Osteoblast (primary cell): ENCODE data around the gene BTBD3. TPM values are rescaled to one million over a fixed set of nuclear protein-coding genes. Genes with fewer than 3 reads are reported as not detected.
A peak's percentile ranks its signal among the peaks of the same experiment; 100 is the strongest.

Source experiments
- DNase-seq: peaks from one replicate; pipeline ENCODE4 v3.0.0; 2011; ENCODE audit warnings: low spot score, mixed read lengths; ENCODE audit not compliant: insufficient read length; ENCODE audit errors: missing footprints
- H2AFZ ChIP-seq: 2 replicates; pipeline ENCODE4 v1.6.0; 2011; ENCODE audit warnings: mild to moderate bottlenecking, low read length
- H3K27ac ChIP-seq: 2 replicates; pipeline ENCODE4 v1.5.1; 2011; ENCODE audit warnings: mild to moderate bottlenecking, low read depth, low read length, moderate library complexity
- H3K27me3 ChIP-seq: 2 replicates; pipeline ENCODE4 v1.6.0; 2012; ENCODE audit warnings: mild to moderate bottlenecking, control low read depth, inconsistent platforms, low read length, moderate library complexity; ENCODE audit not compliant: insufficient read depth
- H3K36me3 ChIP-seq: 2 replicates; pipeline ENCODE4 v1.5.1; 2011; ENCODE audit warnings: mild to moderate bottlenecking, low read length, control low read depth, moderate library complexity; ENCODE audit not compliant: insufficient read depth
- H3K4me1 ChIP-seq: 2 replicates; pipeline ENCODE4 v1.5.1; 2011; ENCODE audit warnings: mild to moderate bottlenecking, low read length, control low read depth, moderate library complexity; ENCODE audit not compliant: insufficient read depth
- H3K4me2 ChIP-seq: 2 replicates; pipeline ENCODE4 v1.6.0; 2011; ENCODE audit warnings: mild to moderate bottlenecking, low read length; ENCODE audit not compliant: insufficient read depth
- H3K4me3 ChIP-seq: fragments of 200-600 bp; sonication (generic); 3 replicates; pipeline ENCODE4 v1.5.1; 2012; ENCODE audit warnings: mild to moderate bottlenecking, low read length, inconsistent platforms; ENCODE audit not compliant: insufficient read depth
- H3K79me2 ChIP-seq: 2 replicates; pipeline ENCODE4 v1.6.0; 2012; ENCODE audit warnings: mild to moderate bottlenecking, low read length, control low read depth, inconsistent platforms; ENCODE audit not compliant: insufficient read depth
- H3K9me3 ChIP-seq: 2 replicates; pipeline ENCODE4 v1.5.1; 2011; ENCODE audit warnings: low read depth, low read length, control low read depth
- H4K20me1 ChIP-seq: 2 replicates; pipeline ENCODE4 v1.6.0; 2012; ENCODE audit warnings: mild to moderate bottlenecking, low read length, control low read depth; ENCODE audit not compliant: insufficient read depth
- CTCF ChIP-seq: IDR thresholded peaks from 2 replicates; pipeline ENCODE4 v1.5.1; 2011; ENCODE audit warnings: mild to moderate bottlenecking, low read depth, low read length, moderate library complexity; ENCODE audit errors: extremely low read depth
- total RNA-seq: library from RNA; depleted of rRNA; stranded (reverse); fragments of >200 nt; gene quantifications from 2 replicates; pipeline ENCODE4 v1.2.3, GENCODE V29; 2012

The BTBD3 gene
- total RNA-seq, 1 donor, result 17.4 TPM

GRCh38 chr20:11880680-11881079 lies 37.0 kb upstream of the BTBD3 start:
- H3K79me2 ChIP-seq, result no peaks in the 10 kb centered on the region

GRCh38 chr20:11881449-11881848 lies 36.2 kb upstream of the BTBD3 start:
- DNase-seq, result no peak
- no peak overlapping the region for H3K27ac ChIP-seq
- H3K4me1 ChIP-seq, result no peaks in the 10 kb centered on the region
- no peaks in the 10 kb centered on the region for H3K79me2 ChIP-seq
- no peak for TF ChIP-seq CTCF
- no peaks in the 10 kb centered on the region for H3K9me3 ChIP-seq
- H2AFZ ChIP-seq, result peak overlapping the region; percentile 56
- H4K20me1 ChIP-seq, result no peaks in the 10 kb centered on the region
- no peak overlapping the region for H3K4me2 ChIP-seq
- no peak overlapping the region for H3K4me3 ChIP-seq
- H3K27me3 ChIP-seq, result no peaks in the 10 kb centered on the region
- no peaks in the 10 kb centered on the region for H3K36me3 ChIP-seq

More at GRCh38 chr20:11880680-11881079, 37.0 kb upstream of the BTBD3 start:
- H3K4me3 ChIP-seq, result no peak overlapping the region
- DNase-seq, result no peak
- H2AFZ ChIP-seq, result no peak overlapping the region
- TF ChIP-seq CTCF, result no peak
- no peaks in the 10 kb centered on the region for H3K27me3 ChIP-seq
- no peak overlapping the region for H3K4me2 ChIP-seq
- H3K9me3 ChIP-seq, result no peaks in the 10 kb centered on the region
- no peak overlapping the region for H3K27ac ChIP-seq
- no peaks in the 10 kb centered on the region for H4K20me1 ChIP-seq
- no peaks in the 10 kb centered on the region for H3K4me1 ChIP-seq
- H3K36me3 ChIP-seq, result no peaks in the 10 kb centered on the region

GRCh38 chr20:11882651-11883050 lies 35.0 kb upstream of the BTBD3 start:
- no peak overlapping the region for H2AFZ ChIP-seq
- H3K36me3 ChIP-seq, result no peaks in the 10 kb centered on the region
- no peaks in the 10 kb centered on the region for H3K79me2 ChIP-seq
- H3K4me3 ChIP-seq, result no peak overlapping the region
- no peaks in the 10 kb centered on the region for H3K9me3 ChIP-seq
- H3K4me2 ChIP-seq, result no peak overlapping the region
- no peak overlapping the region for H3K27ac ChIP-seq
- no peaks in the 10 kb centered on the region for H3K4me1 ChIP-seq
- no peak for DNase-seq
- H3K27me3 ChIP-seq, result peaks cover 3% of the 10 kb centered on the region
- no peak for TF ChIP-seq CTCF
- H4K20me1 ChIP-seq, result no peaks in the 10 kb centered on the region

- Histone ChIP-seq H3K27ac (no peak overlapping the region), H2AFZ (no peak overlapping the region), H3K4me1 (peaks cover 15% of the 10 kb centered on the region), H3K4me2 (no peak overlapping the region), H3K27me3 (peaks cover 9% of the 10 kb centered on the region), H3K79me2 (peaks cover 21% of the 10 kb centered on the region), H4K20me1 (peaks cover 4% of the 10 kb centered on the region), H3K4me3 (no peak overlapping the region), H3K36me3 (no peaks in the 10 kb centered on the region), H3K9me3 (no peaks in the 10 kb centered on the region)
- no peak for TF ChIP-seq CTCF
- DNase-seq, result no peak
These were observed 29.0 kb upstream of the BTBD3 start for GRCh38 chr20:11888648-11889047.
